WI38 (cell line): ENCODE results near the gene HOXA2.

Experiments used
- H3K4me3 ChIP-seq: 2 replicates; pipeline ENCODE4 v1.5.1; 2011; ENCODE audit warnings: low read depth, mild to moderate bottlenecking, control low read depth, low read length
- CTCF ChIP-seq: IDR thresholded peaks from 2 replicates; pipeline ENCODE4 v1.5.1; 2012; ENCODE audit warnings: low read depth, mild to moderate bottlenecking, control low read depth, low read length

Gene HOXA2

GRCh38 chr7:27079234-27079975, 23.1 kb downstream of the HOXA2 start:
- no peak overlapping the region for H3K4me3 ChIP-seq
- no peak for TF ChIP-seq CTCF

- TF ChIP-seq CTCF = no peak
- no peak overlapping the region for H3K4me3 ChIP-seq
Measured at GRCh38 chr7:27078616-27079233, 23.8 kb downstream of the HOXA2 start.

- no peak overlapping the region for H3K4me3 ChIP-seq
- no peak for TF ChIP-seq CTCF
Measured at GRCh38 chr7:27073076-27073475, 29.4 kb downstream of the HOXA2 start.

GRCh38 chr7:27071622-27072390, 30.7 kb downstream of the HOXA2 start:
- no peak for TF ChIP-seq CTCF
- no peak overlapping the region for H3K4me3 ChIP-seq

- TF ChIP-seq CTCF = no peak
- no peak overlapping the region for H3K4me3 ChIP-seq
Measured at GRCh38 chr7:27068259-27068658, 34.2 kb downstream of the HOXA2 start.

GRCh38 chr7:27066148-27066547, 36.3 kb downstream of the HOXA2 start:
- TF ChIP-seq CTCF = no peak

GRCh38 chr7:27065709-27066108, 36.8 kb downstream of the HOXA2 start:
- no peak for TF ChIP-seq CTCF
- H3K4me3 ChIP-seq = no peak overlapping the region

More at GRCh38 chr7:27066148-27066547, 36.3 kb downstream of the HOXA2 start:
- H3K4me3 ChIP-seq = no peak overlapping the region
